Fibroblast of skin of right biceps (primary cell): ENCODE data around the gene INTS11.
"Not testable (repeated sequence)": the region's sequence is repeated elsewhere in the genome, so short reads cannot be mapped to it uniquely, and the experiment has no call there.

Experiments used
- DNase-seq: peaks from one replicate; pipeline ENCODE4 v3.0.0-alpha.2; 2013

Gene INTS11

GRCh38 chr1:1324524-1325287 is at the start of gene INTS11, which contains the start of gene CPTP:
INTS11 (minus strand) TSS chr1:1324660; CDS start chr1:1324608, 52 bp downstream.
CPTP (plus strand) TSS chr1:1324802; CDS start chr1:1326911, 2,109 bp downstream.
- DNase-seq, result peak; percentile 90

GRCh38 chr1:1373815-1374588 is 49.5 kb upstream of the INTS11 start:
- DNase-seq, result no peak

GRCh38 chr1:1373051-1373814 is 48.8 kb upstream of the INTS11 start:
- no peak for DNase-seq

- DNase-seq, result peak; percentile 52
Observed at GRCh38 chr1:1371746-1372711, 47.6 kb upstream of the INTS11 start.

- no peak for DNase-seq
Observed at GRCh38 chr1:1371364-1371745, 46.9 kb upstream of the INTS11 start.

GRCh38 chr1:1370771-1371300 is 46.4 kb upstream of the INTS11 start:
- no peak for DNase-seq

GRCh38 chr1:1370094-1370493 is 45.6 kb upstream of the INTS11 start:
- not testable (repeated sequence) for DNase-seq

GRCh38 chr1:1367315-1367714 is 42.9 kb upstream of the INTS11 start:
- no peak for DNase-seq

GRCh38 chr1:1366699-1367066 is 42.2 kb upstream of the INTS11 start:
- DNase-seq, result no peak

GRCh38 chr1:1365875-1366698 is 41.6 kb upstream of the INTS11 start:
- no peak for DNase-seq

GRCh38 chr1:1364266-1364665 is 39.8 kb upstream of the INTS11 start:
- no peak for DNase-seq

GRCh38 chr1:1361982-1362423 is 37.5 kb upstream of the INTS11 start:
- peak; percentile 83 for DNase-seq

GRCh38 chr1:1361233-1361981 is 36.9 kb upstream of the INTS11 start:
- DNase-seq, result no peak

GRCh38 chr1:1360506-1361169 is 36.2 kb upstream of the INTS11 start:
- peak; percentile 95 for DNase-seq

GRCh38 chr1:1359664-1360468 is 35.4 kb upstream of the INTS11 start:
- peak; percentile 83 for DNase-seq

GRCh38 chr1:1359308-1359663 is 34.8 kb upstream of the INTS11 start:
- DNase-seq, result peak; percentile 79

GRCh38 chr1:1358433-1359271 is 34.2 kb upstream of the INTS11 start, which contains the start of gene MXRA8:
MXRA8 (minus strand) TSS chr1:1358555; CDS start chr1:1358504, 51 bp downstream.
- DNase-seq, result peak; percentile 94
